GM21381 (cell line): Measurements from ENCODE around the gene CDK6.
"Not testable (repeated sequence)": the region's sequence is repeated elsewhere in the genome, so short reads cannot be mapped to it uniquely, and the experiment has no call there.

Source experiments
- ATAC-seq: cut with Tn5 transposase; IDR thresholded peaks from one replicate; pipeline ENCODE4 v1.9.1; 2021; ENCODE audit warnings: mild to moderate bottlenecking, moderate library complexity; ENCODE audit not compliant: unreplicated experiment

Gene CDK6

DNA sequence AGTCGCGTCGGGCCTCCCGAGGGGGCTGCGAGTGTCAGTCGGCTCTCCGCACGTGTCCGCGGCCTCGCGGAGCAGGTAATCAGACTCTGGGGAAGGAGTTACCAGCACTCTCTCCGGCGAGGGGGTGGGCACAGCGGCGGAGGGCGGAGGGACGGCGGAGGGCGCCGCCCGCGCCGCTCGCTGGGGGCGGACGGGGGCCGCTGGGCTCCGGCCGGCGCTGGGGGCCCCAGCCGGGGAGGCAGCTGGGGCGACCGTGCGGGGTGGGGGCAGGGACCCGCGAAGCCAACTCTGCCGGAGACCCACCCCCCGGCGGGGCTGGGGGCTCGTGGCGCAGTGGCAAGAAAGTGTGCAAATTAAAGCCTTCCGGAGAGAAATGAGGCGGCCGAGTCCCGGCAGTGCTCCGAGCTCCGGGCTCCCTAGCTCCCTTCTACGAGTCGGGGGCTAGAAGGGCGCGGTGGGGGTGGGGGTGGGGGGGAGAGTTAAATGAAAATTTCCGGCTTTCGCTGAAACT, at the start of gene CDK6:
CDK6 (minus strand) TSS at position 85 of the 511 bp plus-strand sequence. CDS start 3,250 bp downstream, outside the sequence.
- ATAC-seq, result peak; percentile 33

DNA sequence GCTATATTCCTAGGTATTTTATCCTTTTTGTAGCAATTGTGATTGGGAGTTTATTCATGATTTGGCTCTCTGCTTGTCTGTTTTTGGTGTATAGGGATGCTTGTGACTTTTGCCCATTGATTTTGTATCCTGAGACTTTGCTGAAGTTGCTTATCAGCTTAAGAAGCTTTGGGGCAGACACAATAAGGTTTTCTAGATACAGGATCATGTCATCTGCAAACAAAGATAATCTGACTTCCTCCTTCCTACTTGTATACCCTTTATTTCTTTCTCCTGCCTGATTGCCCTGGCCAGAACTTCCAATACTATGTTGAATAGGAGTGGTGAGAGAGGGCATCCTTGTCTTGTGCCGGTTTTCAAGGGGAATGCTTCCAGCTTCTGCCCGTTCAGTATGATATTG, 49.7 kb upstream of the CDK6 start:
- not testable (repeated sequence) for ATAC-seq

DNA sequence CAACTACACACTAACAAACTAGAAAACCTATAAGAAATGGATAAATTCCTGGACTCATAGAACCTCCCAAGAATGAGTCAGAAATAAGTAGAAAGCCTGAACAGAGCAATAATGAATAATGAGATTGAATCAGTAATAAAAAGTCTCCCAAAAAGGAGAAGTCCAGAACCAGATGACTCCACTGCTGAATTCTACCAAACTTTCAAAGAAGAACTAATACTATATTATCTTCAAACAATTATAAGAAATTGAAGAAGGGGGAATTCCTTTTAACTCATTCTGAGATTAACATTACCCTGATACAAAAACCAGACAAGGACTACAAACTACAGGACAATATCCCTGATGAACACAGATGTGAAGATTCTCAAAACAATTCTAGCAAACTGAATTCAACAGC, 47.8 kb upstream of the CDK6 start:
- no peak for ATAC-seq

DNA sequence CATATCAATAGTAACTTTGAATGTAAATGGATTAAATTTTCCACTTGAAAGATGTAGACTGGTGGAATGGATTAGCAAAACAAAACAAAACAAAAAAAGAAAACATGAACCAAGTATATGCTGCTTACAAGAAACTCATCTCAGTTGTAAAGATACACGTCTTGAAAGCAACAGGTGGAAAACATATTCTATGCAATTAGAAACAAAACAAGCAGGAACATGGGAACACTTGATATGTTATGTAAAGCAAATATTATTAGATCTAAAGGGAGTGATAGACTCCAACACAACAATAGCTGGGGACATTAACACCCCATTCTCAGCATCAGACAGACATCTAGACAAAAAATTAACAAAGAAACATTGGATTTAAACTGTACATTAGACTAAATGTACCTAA, 46.4 kb upstream of the CDK6 start:
- no peak for ATAC-seq

DNA sequence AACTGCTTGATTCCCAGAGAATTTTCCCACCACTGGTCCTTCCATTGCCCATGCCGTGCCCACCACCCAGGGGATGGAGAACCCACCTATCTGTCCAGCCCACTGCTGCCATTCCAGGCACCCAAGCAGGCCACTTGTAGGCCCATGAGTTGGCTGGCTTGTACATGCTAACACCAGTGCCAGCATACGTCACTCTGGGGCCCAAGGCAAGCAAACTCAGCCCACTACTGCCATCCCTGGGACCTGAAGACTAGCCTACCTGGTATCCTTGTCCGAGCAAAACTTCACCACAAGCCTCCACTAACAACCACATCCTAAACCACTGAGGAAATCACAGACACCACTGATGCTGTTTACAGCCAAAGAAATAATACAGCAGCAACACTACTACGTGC, 44.7 kb upstream of the CDK6 start:
- ATAC-seq, result no peak

DNA sequence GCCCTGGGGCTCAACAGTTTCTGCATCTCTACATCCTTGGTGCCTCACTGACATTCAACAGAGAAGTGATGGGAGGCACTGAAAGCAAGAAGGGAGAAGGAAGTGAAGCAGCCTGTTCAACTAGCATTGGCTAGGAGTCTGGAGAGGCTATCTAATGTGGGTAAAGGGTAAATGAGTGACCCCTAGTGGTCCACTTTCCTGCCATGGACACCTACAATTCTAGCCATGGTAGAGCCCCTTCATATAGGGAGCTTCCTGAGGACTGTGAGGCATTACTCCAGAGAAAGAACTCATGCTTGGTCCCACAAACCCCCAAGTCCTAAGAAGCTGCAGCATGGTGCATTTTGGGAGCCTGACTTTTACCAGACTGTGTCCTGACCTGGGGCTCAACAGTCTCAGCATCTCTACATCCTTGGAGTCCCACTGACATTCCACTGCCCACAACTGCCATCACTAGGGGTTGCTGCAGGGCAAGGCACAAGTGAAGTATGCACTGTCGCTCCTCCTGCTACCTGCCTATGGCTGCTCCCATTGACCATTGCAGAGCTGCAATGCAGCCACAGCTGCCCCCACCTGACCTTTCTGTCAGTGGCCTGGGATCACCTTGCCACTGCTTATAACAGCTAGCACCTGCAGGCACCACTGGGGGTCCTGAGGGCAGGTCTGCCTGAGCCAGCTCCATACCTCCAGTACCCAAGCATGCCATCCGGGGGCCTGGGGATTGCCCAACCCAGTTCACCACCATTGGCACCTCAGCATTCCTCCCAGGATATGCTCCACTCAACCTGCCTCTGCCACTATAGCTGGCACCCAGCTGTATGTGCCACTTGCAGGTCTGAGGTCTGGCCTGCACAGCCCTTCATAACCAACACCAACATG, 44.1 kb upstream of the CDK6 start:
- no peak for ATAC-seq

DNA sequence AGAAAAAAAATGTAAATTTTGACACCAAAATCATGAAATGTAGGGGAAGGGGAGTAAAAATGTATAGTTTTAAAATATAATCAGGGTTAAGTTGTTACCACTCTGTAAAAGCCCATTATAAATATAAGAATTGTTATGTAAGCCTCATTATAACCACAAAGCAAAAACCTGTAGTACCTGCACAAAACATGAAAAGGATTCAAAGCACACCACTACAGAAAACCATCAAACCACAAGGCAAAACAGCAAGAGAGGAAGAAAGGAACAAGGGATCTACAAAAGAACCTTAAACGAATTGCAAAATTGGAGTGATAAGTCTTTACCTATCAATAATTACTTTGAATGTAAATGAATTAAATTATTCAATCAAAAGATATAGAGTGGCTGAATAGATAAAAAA, 41.0 kb upstream of the CDK6 start:
- no peak for ATAC-seq

DNA sequence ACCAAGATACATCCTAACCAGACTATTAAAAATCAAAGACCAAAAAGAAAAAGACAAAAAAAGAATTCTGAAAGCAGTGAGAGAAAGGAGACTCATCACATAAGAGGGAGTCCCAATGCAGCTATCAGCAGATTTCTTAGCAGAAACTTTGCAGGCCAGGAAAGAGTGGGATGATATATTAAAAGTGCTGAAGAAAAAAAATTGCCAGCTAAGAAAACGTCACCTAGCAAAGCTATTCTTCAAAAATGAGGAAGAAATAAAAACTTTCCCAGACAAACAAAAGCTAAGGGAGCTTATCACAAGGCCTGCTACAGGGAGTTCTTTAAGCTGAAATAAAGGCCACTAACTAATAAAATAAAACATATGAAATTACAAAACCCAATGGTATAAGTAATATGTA, 40.5 kb upstream of the CDK6 start:
- no peak for ATAC-seq

DNA sequence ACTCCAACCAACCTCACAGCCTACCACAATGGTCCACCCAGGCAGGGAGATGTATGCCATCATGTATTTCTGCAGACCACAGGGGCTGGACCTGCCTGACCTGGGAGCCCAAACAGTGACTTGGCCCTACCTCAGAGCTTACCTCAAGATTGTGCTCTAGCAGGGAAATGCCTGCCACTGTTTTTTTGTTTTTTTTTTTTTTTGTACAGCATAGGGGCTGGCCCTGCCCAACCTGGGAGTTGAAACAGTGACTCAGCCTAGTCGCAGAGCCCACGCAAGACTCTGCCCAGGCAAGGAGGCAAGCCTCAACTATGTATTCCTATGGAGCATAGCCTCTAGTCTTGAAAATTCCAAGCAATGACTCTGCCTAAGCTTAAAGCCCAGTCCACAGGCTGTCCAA, 39.3 kb upstream of the CDK6 start:
- ATAC-seq, result no peak

DNA sequence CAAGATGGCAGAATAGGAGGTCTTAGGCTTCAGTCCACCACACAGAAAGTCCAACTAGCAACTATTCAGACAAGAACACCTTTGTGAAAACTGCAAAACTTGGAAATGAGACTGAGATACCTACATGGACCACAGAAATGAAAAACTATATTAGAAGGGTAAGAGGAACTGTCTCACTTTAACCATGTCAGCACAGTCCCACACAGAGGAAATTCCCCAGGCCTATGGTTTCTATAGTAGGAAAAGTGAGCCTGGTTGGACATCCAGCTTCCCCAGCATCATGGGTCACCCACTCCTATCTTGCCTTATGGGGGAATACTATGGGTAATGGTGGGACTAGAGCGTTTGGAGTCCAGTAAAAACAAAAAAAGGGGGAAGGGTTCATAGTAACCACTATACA, 38.8 kb upstream of the CDK6 start:
- no peak for ATAC-seq

DNA sequence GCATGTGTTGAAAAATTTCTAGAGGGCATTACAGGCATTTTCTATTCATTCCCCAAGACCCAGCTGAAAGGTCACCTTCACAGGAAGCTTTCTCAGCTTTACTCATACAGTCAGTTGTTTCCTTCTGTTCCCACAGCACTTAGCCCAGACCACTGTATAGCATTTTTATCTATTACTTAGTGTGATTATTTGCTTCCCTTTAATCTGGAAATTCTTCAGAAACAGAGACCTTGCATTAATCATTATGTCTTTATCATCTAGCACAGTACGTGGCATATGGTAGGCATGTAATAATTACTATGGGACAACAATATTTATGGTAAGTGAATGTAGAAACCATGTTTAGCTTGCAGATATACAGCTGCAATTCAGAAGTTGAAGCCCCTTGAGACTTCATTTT, 38.2 kb upstream of the CDK6 start:
- no peak for ATAC-seq

DNA sequence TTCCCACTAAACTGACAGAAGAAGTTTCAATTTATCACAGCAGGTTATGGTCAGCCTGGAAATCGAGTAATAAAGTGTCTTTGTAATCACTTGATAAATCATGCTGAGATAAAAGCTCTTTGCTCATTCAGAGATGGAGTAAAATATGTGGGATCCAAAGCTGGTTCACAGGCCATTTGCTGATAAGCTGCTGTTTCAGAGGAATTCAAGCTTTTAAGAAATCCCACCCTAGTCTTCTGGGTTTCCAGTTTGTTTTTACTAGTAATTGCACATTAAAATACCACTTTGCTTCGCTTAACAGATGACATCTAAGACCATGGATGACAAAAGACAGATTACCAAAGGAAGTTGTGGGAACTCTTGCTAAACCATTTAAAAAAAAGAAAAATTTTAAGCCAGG, 37.4 kb upstream of the CDK6 start:
- no peak for ATAC-seq

DNA sequence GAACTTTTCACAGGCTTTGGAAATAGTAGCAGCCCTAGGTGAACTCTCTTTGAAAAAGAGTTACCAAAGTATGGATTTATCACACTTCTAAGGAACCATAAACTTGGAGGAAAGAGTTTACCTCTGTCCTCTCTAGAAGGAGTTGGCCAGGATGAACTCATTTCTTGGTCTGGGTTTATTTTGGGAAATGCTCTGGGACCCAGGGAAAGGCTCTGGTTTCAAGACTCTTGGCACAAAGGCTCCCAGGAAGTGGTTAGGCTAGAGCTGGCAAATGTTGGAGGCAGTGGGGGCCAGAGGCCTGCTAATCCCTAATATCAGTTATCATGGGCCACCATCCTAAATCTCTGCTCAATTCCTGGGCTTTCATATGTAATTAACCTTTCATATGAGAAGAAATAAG, 36.3 kb upstream of the CDK6 start:
- ATAC-seq, result no peak

DNA sequence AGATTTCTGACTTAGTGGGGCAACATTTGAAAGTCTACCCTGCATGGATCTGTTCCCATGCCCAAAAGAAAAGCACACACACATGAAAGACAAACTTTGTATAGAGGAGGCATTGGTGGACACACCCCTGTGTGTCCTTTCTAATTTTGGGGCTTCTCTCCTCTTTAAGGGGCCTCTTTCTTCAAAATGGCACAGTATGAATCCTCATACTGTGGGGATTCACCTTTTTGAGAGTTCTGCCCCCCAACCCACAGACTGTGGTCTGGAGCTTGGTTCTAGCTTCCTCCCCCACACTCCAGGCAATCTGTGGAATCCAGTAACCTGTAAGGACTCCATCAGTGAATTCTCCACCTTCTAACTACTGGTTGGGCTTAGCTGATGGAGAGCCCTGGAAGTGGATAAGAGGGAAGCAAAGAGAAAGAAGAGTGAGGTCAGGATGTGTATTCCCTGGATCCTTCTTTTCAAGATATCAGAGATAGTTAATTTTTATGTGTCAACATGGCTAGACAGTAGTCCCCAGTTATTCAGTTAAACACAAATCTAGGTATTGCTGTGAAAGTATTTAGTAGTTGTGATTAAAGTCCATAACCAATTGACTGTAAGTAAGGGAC, 32.4 kb upstream of the CDK6 start:
- no peak for ATAC-seq

DNA sequence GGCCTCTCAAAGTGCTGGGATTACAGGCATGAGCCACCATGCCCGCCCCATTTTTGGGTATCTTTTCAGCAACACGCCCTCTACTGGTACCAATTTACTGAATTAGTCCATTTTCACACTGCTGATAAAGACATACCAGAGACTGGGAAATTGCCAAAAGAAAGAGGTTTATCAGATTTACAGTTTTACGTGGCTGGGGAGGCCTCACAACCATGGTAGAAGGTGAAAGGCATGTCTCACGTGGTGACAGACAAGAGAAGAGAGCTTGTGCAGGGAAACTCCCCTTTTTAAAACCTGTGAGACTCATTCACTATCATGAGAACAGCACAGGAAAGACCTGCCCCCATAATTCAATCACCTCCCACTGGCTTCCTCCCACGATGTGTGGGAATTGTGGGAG, 27.8 kb upstream of the CDK6 start:
- ATAC-seq, result not testable (repeated sequence)

DNA sequence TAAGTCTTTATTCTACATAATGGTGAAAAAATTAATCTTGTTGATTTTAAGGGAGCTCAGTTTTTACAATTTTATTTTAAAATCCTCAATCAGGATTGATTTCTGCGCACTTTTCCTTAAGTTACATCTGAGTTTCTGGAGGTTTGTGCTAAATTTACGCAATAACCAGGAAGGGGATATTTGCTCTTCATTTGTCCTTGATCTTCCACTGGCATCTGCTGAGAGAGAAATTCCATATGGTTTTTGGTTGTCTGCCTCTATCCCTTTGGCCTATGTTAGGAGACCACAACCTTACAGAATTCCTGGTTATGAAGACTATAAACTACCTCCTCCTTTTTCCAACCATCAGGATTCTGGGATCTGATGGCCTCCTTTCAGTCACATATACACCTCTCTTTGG, 20.1 kb upstream of the CDK6 start:
- no peak for ATAC-seq

DNA sequence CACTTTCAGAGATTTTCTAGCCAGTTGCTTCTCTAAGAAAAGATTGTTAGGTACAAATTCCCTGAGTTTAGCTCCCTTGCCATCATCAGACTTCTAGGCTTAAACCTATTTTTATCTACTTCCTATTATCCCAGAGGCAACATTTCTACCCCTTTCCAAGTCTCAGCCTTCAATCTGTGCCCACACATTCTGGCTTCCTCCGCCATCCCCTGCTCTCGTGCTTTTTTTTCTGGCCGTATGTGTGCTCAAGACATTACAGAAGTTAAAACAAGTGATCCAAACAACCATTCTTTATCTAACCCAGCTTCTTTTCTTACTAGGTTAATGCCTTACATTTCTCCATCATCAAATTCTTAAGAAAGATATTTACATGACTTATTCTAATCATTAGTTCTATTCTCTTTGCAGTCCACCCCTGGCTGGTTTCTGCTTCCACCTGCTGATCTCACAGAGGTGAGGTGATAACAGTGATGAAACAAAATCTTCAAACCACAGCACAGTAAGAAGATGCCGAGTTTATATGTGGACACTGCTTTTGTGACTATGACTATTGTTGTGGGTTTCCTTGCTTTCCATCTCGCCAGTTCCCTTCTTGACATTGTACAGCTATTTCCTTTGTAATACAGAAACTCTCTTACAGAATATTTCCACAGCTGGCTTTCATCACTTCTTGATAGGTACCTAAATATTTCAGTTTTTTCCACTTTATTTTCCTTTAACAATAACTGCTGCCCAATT, 18.3 kb upstream of the CDK6 start:
- ATAC-seq, result no peak

DNA sequence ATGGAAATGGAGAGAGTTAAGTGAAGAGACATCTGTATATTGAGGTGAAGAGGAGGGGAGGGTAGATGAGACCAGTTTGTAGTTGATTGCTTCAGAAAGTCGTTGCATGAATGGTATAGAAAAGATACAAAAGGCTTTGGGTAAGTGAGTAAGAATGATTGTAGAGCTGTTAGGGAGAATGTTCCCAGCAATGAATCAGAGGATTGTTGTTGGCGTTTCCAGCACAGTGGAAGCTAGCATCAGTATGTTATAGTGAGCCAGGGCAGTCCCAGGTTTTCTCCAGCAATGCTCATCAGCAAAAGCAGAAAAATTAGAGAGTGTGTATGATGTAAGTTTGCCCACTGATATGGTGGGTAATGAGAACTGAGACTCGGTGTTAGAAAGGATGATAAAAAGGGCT, 15.4 kb upstream of the CDK6 start:
- ATAC-seq, result no peak

DNA sequence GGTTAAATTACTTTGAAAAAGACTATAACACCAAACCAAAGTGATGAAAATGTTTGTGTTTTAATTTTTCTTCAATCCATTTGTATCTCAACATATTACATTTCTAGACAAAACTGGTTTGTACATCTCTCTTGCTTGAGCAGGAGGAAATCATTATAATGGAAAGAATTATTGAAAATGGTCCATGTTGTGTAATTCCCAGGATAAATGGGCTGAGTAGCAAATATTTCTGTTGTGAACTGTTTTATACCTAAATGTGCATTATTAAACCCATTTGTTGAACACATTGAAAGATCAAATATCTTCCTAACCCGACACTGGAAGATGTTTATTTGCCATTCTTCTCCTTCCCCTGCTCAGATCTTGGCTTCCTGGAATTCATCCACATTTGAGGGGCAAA, 14.1 kb upstream of the CDK6 start:
- ATAC-seq, result no peak

DNA sequence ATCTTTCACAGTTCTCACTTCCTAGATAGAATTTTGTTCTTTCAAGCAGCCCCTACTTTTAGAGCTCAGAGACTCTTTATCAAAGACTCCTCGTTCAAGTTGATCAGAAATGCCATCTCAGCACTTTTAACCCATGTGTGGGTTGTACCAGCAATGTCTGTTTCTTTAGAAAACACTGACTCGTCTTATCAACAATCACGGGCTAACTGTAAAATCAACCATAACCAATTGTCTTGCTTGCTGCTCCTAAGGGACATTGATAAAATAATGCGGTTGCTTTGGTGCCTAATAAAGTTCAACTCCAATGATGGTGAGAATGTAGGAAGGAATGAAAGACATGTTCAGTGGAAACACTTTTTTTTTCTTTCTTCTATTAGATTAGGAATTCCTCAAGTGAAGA, 12.9 kb upstream of the CDK6 start:
- no peak for ATAC-seq

DNA sequence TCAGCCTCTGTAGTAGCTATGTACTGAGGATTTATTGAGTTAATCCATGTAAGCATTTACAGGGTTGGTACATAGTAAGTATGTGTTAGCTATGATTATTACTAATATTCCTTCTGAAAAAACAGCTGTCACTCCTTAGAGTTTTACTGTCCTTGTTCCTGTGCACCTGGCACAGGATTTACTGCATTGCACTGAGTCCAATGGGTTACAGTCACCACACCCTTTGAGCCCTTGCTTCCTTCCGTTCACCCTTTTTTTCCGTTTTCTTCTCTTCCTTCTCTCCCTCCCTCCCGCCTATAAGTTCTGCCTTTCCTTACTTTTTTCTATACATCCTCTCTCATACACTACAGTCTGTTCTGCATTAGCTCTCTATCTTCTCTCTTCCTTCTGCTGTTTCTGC, 12.5 kb upstream of the CDK6 start:
- ATAC-seq, result no peak

DNA sequence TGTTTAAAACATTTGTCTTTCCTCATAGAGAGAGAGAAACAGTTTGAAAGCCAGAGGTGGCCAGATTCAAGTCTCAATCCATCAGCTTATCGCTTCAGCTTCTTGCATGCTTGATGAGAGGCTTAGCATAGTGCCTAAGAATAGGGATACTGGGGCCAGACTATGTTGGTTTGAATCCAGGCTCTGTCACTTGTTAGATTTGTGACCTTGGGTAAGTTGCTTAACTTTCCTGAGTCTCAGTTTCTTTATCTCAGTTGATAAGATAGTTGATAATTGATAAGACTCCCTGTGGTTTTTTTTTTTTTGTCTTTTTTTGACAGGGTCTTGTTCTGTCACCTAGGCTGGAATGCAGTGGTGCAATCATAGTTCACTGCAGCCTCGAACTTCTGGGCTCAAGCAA, 12.1 kb upstream of the CDK6 start:
- no peak for ATAC-seq
